HL-60 (cell line): ENCODE data around the gene CTNNAL1.

Experiments
- DNase-seq, 2 experiments: peaks; one replicate each; pipeline ENCODE4 v3.0.0-alpha.2; 2010 to 2020; ENCODE audit warnings: low read depth in 1 of 2, low spot score in 1 of 2
- H3K27ac ChIP-seq: fragments of 250-450 bp; sonication (Bioruptor Pico); replicated peaks from 2 replicates; pipeline ENCODE4 v1.5.1; 2020; ENCODE audit warnings: mild to moderate bottlenecking, moderate library complexity
- H3K27me3 ChIP-seq: fragments of 250-450 bp; sonication (Bioruptor Pico); 2 replicates; pipeline ENCODE4 v1.5.1; 2021; ENCODE audit warnings: mild to moderate bottlenecking, moderate library complexity; ENCODE audit not compliant: insufficient read depth, poor library complexity, severe bottlenecking
- H3K4me3 ChIP-seq: replicated peaks from 2 replicates; pipeline ENCODE4 v1.5.1; 2011; ENCODE audit warnings: mild to moderate bottlenecking, control low read depth, low read length; ENCODE audit not compliant: insufficient read depth
- CTCF ChIP-seq: IDR thresholded peaks from one replicate; pipeline ENCODE4 v1.5.1; 2011; ENCODE audit warnings: low read length, control low read depth, inconsistent platforms; ENCODE audit not compliant: insufficient read depth
- GABPA ChIP-seq: IDR thresholded peaks from 2 replicates; pipeline ENCODE4 v1.6.1; 2012; ENCODE audit warnings: low read depth
- POLR2AphosphoS5 ChIP-seq: IDR thresholded peaks from 2 replicates; pipeline ENCODE4 v1.6.1; 2012; ENCODE audit warnings: low read depth
- REST ChIP-seq: IDR thresholded peaks from 2 replicates; pipeline ENCODE4 v1.6.1; 2012; ENCODE audit warnings: low read depth; ENCODE audit not compliant: insufficient replicate concordance
- SPI1 ChIP-seq: IDR thresholded peaks from 2 replicates; pipeline ENCODE4 v1.6.1; 2012; ENCODE audit warnings: low read depth, mild to moderate bottlenecking, borderline replicate concordance

Gene CTNNAL1

GRCh38 chr9:109035684-109036423 lies 22.6 kb upstream of the CTNNAL1 start:
- no peak for DNase-seq

DNA sequence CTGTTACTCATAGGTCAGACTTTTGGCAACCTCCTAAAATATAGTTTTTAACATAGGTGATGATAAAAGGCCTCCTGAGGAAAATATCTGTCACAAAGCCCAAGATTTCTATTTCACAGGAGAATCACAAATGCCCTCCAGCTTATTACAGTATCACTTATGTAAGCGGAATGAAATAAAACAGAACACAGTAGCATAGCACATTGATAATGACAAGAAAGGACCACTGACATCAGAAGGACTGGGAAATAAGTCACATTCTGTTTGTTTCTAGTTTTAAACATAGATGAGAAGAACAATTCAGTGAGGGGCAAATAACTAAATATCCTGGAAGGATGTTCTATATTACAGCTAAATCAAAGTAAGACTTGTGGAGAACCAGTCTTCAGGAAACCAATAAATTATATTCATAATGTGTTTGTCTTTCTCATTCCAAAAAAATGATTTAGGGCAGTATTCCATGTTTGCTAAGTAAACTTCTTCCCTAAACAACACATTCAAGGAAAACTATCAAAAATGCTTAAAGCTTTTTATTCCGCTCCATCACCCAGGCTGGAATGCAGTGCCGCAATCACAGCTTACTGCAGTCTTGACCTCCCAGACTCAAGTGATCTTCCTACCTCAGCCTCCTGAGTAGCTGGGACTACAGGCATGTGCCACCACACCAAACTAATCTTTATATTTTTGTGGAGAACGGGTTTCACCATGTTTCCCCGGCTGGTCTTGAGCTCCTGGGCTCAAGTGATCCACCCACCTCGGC lies 20.8 kb upstream of the CTNNAL1 start:
- no peaks in the 10 kb centered on the region for H3K27me3 ChIP-seq
- no peak for DNase-seq
- TF ChIP-seq REST (no peak), CTCF (no peak), SPI1 (no peak), GABPA (no peak), POLR2AphosphoS5 (no peak)
- H3K4me3 ChIP-seq = no peak overlapping the region
- no peak overlapping the region for H3K27ac ChIP-seq

More at GRCh38 chr9:109035684-109036423, 22.6 kb upstream of the CTNNAL1 start:
- no peak for TF ChIP-seq POLR2AphosphoS5
- no peak for TF ChIP-seq CTCF
- no peak for TF ChIP-seq SPI1
- no peak for TF ChIP-seq REST
- no peak for TF ChIP-seq GABPA
- Histone ChIP-seq H3K4me3 (no peak overlapping the region), H3K27me3 (no peaks in the 10 kb centered on the region), H3K27ac (no peak overlapping the region)

GRCh38 chr9:109031241-109031640 lies 17.9 kb upstream of the CTNNAL1 start:
- DNase-seq = no peak
- Histone ChIP-seq H3K27ac (no peak overlapping the region), H3K4me3 (no peak overlapping the region), H3K27me3 (no peaks in the 10 kb centered on the region)
- TF ChIP-seq GABPA (no peak), CTCF (no peak), SPI1 (no peak), REST (no peak), POLR2AphosphoS5 (no peak)
